Panc1 (cell line): ENCODE data around the gene PLPP7.

Experiments used
- POLR2AphosphoS5 ChIP-seq: IDR thresholded peaks from 2 replicates; pipeline ENCODE4 v1.6.1; 2012; ENCODE audit warnings: mild to moderate bottlenecking, low read depth, low read length, moderate library complexity
- SIN3A ChIP-seq: IDR thresholded peaks from 2 replicates; pipeline ENCODE4 v1.6.1; 2012; ENCODE audit warnings: low read depth, mild to moderate bottlenecking, low read length, moderate library complexity, borderline replicate concordance; ENCODE audit not compliant: insufficient read depth
- TF ChIP-seq, protein P1 (sequence below): fragments of 450-650 bp; IDR thresholded peaks from 2 replicates; pipeline ENCODE4 v1.5.1; 2017; ENCODE audit warnings: mild to moderate bottlenecking
- TF ChIP-seq, protein P2 (sequence below), 2 experiments: IDR thresholded peaks; 2 replicates each; pipeline ENCODE4 v1.6.1; 2011 to 2012; ENCODE audit warnings: low read depth in 2 of 2, control low read depth in 1 of 2, low read length in 1 of 2, mild to moderate bottlenecking in 1 of 2, moderate library complexity in 1 of 2; ENCODE audit not compliant: insufficient read depth in 1 of 2

DNA sequence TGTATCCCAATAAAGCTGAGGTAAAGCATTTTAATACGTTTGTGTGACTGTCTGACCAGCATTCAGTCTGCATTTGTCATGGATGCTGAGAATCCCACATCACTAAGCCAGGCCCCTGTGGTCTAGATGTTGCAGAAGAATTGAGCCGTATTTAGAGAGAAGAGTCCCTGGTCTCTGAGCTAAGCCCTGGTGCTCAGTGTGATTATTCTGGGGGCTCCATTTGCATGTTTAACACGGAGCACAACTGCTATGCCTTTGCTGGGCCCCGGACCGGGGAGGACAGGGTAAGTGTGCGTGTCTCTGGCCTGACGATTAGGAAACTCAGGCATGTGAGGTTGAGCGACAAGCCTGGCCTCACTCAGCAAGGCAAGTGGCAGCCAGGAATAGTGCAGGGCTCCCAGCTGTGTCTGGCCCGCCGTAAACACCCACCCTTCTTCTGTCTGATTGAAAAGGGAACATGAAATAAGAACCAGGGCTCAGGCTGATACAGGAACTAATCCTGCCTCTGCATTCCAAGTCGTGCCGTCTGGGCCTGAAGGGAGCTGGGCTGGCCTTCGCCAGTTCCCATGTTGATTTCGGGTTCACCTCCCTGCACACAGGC, 35.5 kb upstream of the PLPP7 start:
- TF ChIP-seq, protein P1, sequence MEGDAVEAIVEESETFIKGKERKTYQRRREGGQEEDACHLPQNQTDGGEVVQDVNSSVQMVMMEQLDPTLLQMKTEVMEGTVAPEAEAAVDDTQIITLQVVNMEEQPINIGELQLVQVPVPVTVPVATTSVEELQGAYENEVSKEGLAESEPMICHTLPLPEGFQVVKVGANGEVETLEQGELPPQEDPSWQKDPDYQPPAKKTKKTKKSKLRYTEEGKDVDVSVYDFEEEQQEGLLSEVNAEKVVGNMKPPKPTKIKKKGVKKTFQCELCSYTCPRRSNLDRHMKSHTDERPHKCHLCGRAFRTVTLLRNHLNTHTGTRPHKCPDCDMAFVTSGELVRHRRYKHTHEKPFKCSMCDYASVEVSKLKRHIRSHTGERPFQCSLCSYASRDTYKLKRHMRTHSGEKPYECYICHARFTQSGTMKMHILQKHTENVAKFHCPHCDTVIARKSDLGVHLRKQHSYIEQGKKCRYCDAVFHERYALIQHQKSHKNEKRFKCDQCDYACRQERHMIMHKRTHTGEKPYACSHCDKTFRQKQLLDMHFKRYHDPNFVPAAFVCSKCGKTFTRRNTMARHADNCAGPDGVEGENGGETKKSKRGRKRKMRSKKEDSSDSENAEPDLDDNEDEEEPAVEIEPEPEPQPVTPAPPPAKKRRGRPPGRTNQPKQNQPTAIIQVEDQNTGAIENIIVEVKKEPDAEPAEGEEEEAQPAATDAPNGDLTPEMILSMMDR = no peak
- TF ChIP-seq POLR2AphosphoS5 (no peak), SIN3A (no peak)
- TF ChIP-seq, protein P2, sequence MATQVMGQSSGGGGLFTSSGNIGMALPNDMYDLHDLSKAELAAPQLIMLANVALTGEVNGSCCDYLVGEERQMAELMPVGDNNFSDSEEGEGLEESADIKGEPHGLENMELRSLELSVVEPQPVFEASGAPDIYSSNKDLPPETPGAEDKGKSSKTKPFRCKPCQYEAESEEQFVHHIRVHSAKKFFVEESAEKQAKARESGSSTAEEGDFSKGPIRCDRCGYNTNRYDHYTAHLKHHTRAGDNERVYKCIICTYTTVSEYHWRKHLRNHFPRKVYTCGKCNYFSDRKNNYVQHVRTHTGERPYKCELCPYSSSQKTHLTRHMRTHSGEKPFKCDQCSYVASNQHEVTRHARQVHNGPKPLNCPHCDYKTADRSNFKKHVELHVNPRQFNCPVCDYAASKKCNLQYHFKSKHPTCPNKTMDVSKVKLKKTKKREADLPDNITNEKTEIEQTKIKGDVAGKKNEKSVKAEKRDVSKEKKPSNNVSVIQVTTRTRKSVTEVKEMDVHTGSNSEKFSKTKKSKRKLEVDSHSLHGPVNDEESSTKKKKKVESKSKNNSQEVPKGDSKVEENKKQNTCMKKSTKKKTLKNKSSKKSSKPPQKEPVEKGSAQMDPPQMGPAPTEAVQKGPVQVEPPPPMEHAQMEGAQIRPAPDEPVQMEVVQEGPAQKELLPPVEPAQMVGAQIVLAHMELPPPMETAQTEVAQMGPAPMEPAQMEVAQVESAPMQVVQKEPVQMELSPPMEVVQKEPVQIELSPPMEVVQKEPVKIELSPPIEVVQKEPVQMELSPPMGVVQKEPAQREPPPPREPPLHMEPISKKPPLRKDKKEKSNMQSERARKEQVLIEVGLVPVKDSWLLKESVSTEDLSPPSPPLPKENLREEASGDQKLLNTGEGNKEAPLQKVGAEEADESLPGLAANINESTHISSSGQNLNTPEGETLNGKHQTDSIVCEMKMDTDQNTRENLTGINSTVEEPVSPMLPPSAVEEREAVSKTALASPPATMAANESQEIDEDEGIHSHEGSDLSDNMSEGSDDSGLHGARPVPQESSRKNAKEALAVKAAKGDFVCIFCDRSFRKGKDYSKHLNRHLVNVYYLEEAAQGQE (IDR thresholded peaks at IDR 0.05; ENCODE audit: insufficient read depth in 1 of 2, low read depth in 2 of 2, low read length in 1 of 2) = no peak
